ENCODE data around the gene FAT3.

Gene FAT3

GRCh38 chr11:92269841-92270240, 45.2 kb downstream of the FAT3 start:
- in situ Hi-C loops (cut with MboI; ENCODE audit: low pct_unique_long_range_greater_than_20kb, low sequenced_read_pairs) = no loop called here
- no peak for DNase-seq

- in situ Hi-C loops (cut with MboI; ENCODE audit: low pct_unique_long_range_greater_than_20kb, low sequenced_read_pairs) = no loop called here
- DNase-seq = no peak
Measured at GRCh38 chr11:92272651-92273050, 48.0 kb downstream of the FAT3 start.
